Endothelial cell (in vitro differentiated cells): Measurements from ENCODE around the gene SMAD7. TPM values are rescaled to one million over a fixed set of nuclear protein-coding genes. Genes with fewer than 3 reads are reported as not detected.

Experiments used
- DNase-seq: peaks from one replicate; pipeline ENCODE4 v3.0.0; 2021; ENCODE audit warnings: low spot score
- H3K27ac Mint-ChIP-seq: one replicate; pipeline ENCODE4 v1.8.0; 2021; ENCODE audit warnings: mixed read lengths, inconsistent platforms; ENCODE audit not compliant: unreplicated experiment
- H3K27me3 Mint-ChIP-seq: one replicate; pipeline ENCODE4 v1.8.0; 2021; ENCODE audit warnings: mild to moderate bottlenecking, moderate library complexity, mixed read lengths, inconsistent platforms; ENCODE audit not compliant: unreplicated experiment
- H3K36me3 Mint-ChIP-seq: one replicate; pipeline ENCODE4 v1.8.0; 2021; ENCODE audit warnings: mild to moderate bottlenecking, low read depth, mixed read lengths, inconsistent platforms; ENCODE audit not compliant: unreplicated experiment
- H3K4me1 Mint-ChIP-seq: one replicate; pipeline ENCODE4 v1.8.0; 2021; ENCODE audit warnings: mild to moderate bottlenecking, mixed read lengths, inconsistent platforms; ENCODE audit not compliant: unreplicated experiment
- H3K4me3 Mint-ChIP-seq: one replicate; pipeline ENCODE4 v1.8.0; 2021; ENCODE audit warnings: mild to moderate bottlenecking, mixed read lengths, inconsistent platforms; ENCODE audit not compliant: unreplicated experiment
- H3K9me3 Mint-ChIP-seq: one replicate; pipeline ENCODE4 v1.8.0; 2021; ENCODE audit warnings: mixed read lengths, inconsistent platforms; ENCODE audit not compliant: unreplicated experiment
- CTCF ChIP-seq: fragments of 200-600 bp; sonication (generic); IDR thresholded peaks from one replicate; pipeline ENCODE4 v1.5.0; 2021; ENCODE audit warnings: antibody characterized with exemption; ENCODE audit not compliant: unreplicated experiment
- total RNA-seq: library from RNA; stranded (reverse); fragmentation: NEBNext Ultra II Directional; extraction: Animal tissue kit (Norgen Biotek cat#: 25700); gene quantifications from one replicate; pipeline ENCODE4 v1.2.1, GENCODE V29; 2021; ENCODE audit not compliant: unreplicated experiment

Gene SMAD7
- total RNA-seq, 1 donor from 2014 or later = 30.1 TPM

- no peak for DNase-seq
- TF ChIP-seq CTCF = no peak
- Mint-ChIP-seq H3K27ac (no peak overlapping the region), H3K4me3 (no peak overlapping the region), H3K27me3 (peaks cover 2% of the 10 kb centered on the region), H3K9me3 (no peaks in the 10 kb centered on the region), H3K4me1 (peaks cover 4% of the 10 kb centered on the region), H3K36me3 (no peaks in the 10 kb centered on the region)
Measured at GRCh38 chr18:48898521-48898920, 52.2 kb downstream of the SMAD7 start.

GRCh38 chr18:48897531-48897930, 53.2 kb downstream of the SMAD7 start:
- Mint-ChIP-seq H3K36me3 (no peaks in the 10 kb centered on the region), H3K27ac (no peak overlapping the region), H3K27me3 (peaks cover 3% of the 10 kb centered on the region), H3K9me3 (no peaks in the 10 kb centered on the region), H3K4me3 (no peak overlapping the region), H3K4me1 (peaks cover 4% of the 10 kb centered on the region)
- no peak for DNase-seq
- no peak for TF ChIP-seq CTCF

- peak; percentile 45 for DNase-seq
- H3K27me3 Mint-ChIP-seq = peaks cover 3% of the 10 kb centered on the region
Measured at GRCh38 chr18:48896875-48897511, 53.8 kb downstream of the SMAD7 start.

GRCh38 chr18:48896326-48896874, 54.4 kb downstream of the SMAD7 start:
- no peaks in the 10 kb centered on the region for H3K36me3 Mint-ChIP-seq
- peaks cover 4% of the 10 kb centered on the region for H3K4me1 Mint-ChIP-seq
- DNase-seq = no peak
- no peaks in the 10 kb centered on the region for H3K9me3 Mint-ChIP-seq
- H3K4me3 Mint-ChIP-seq = no peak overlapping the region
- TF ChIP-seq CTCF = no peak
- no peak overlapping the region for H3K27ac Mint-ChIP-seq
- H3K27me3 Mint-ChIP-seq = peaks cover 3% of the 10 kb centered on the region

More at GRCh38 chr18:48896875-48897511, 53.8 kb downstream of the SMAD7 start:
- Mint-ChIP-seq H3K9me3 (no peaks in the 10 kb centered on the region), H3K27ac (no peak overlapping the region), H3K4me3 (no peak overlapping the region), H3K4me1 (peaks cover 4% of the 10 kb centered on the region), H3K36me3 (no peaks in the 10 kb centered on the region)
- TF ChIP-seq CTCF = no peak

- Mint-ChIP-seq H3K27me3 (peaks cover 1% of the 10 kb centered on the region), H3K27ac (no peak overlapping the region), H3K36me3 (no peaks in the 10 kb centered on the region), H3K4me1 (peaks cover 4% of the 10 kb centered on the region), H3K4me3 (no peak overlapping the region), H3K9me3 (no peaks in the 10 kb centered on the region)
- DNase-seq = no peak
- TF ChIP-seq CTCF = no peak
Measured at GRCh38 chr18:48894799-48895346, 55.9 kb downstream of the SMAD7 start.
